Inferior parietal cortex (tissue), 1 donor: ENCODE results near the gene SEC14L5.
A peak's percentile ranks its signal among the peaks of the same experiment; 100 is the strongest.
"Not testable (repeated sequence)": the region's sequence is repeated elsewhere in the genome, so short reads cannot be mapped to it uniquely, and the experiment has no call there.

Source experiments
- DNase-seq: peaks from one replicate; pipeline ENCODE4 v3.0.0-alpha.2; 2016; ENCODE audit errors: extremely low spot score

The SEC14L5 gene

DNA sequence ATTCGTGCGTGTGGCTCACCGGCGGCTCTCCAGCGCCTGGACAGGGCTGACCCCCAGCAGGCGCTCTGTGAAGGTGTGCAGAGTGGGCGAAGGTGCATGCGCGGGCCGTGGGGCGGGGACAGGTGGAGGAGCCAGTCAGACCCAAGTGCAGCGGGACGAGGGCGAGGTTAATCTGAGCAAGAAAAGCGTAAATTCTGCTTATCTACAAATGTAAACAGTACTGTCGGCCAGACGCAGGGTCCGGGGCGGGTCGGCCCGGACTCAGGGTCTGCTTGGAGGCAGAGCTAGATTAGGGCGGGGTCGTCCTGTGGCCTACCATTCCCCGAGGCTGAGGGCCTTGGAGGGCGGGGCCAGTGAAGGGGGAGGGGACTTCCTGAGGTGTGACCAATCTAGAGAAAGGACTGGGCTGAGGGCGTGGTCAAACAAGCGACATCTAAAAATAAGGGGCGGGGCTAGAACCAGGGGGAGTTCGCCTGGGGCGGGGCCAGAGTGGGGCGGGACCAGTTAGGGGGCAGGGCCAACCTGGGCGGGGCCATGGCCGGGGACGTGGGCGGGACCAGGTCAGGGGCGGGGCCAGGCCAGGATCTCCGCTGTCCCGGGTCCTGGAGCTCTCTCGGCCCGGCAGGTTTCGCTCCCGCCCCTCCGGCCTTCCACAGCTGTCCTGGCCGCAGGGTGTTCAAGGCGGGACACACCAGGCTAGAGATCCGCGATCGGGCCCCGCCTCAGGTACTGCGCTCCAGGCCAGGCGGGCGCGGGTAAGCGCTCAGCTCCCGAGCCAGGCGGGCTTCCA, at the start of gene SEC14L5:
SEC14L5 (plus strand) TSS at position 611 of the 790 bp plus-strand sequence. CDS start 994 bp downstream, outside the sequence.
- peak; percentile 87 for DNase-seq

DNA sequence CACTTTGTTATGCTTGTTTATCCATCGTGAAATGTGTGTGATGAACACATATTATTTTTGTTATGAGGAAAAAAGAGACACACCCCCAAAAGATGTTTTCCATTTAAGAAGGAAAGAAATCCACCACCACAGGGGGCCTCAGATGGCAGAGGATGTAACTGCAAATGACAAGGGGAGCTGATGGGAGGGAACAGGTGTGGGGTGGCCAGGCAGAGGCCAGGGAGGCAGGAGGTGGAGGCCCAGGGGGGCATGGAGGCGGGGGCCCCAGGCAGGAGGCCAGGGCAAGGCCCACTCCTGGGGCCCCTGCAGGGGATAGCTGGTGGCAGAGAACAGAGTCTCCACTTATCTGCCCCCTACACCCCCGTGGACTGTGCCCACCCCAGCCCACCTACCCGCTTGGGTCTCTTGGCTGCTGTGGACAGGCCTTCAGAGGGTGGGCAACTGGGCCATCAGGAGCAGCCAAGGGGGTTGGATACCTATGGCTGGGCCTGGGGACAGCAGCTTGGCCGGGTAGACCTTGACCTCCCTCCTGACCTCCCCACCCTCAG, 49.2 kb upstream of the SEC14L5 start:
- no peak for DNase-seq

DNA sequence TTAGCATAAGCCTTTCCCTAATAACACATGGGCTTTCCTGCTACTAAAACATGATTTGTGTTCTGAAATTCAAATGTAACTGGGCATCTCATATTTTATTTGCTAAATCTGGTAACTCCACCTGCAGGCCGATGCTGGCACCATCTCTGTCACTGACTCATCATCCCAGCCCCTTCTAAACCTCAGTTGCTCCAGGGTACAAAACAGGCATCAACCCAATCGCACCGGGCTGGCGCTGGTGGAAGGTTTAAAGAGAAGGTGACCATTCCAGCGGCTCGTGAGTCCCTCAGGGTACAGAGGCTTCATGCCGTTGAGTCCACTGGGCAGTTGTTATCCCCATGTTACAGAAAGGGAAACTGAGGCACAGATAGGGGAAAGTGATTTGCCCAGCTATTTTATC, 48.3 kb upstream of the SEC14L5 start:
- no peak for DNase-seq

DNA sequence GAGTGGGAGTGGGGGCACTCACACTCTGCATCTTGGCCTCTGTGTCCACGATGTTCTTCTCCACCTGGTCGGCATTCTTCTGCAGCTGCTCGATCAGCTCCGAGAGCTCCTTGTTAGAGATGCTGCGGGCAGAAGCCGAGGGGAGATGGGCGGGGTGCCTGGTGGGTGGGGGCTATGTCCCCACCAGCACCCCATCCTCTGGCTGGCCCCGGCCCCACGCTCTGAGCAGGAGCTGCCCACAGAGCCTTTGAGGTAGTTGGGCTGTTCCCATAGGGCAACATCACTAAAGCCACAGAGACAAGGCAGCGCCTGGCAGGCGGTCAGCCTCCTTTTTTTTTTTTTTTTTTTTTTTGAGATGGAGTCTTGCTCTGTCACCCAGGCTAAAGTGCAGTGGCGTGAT, 47.3 kb upstream of the SEC14L5 start:
- DNase-seq = no peak

DNA sequence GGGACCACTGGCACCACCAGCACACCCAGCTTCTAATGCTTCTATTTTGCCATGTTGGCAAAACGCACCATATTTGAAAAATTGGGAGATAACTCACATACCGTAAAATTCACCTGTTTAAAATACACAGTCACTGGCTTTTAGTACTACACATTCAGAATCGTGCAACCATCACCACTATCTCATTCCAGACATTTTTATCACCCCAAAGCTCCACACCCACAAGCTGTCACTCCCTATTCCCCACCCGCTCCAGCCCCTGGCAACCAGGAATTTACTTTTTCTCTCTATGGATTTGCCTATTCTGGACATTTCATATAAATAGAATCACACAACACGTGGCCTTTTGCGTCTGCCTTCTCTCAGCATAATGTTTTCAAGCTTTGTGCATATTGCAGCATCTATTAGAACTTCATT, 46.2 kb upstream of the SEC14L5 start:
- DNase-seq = no peak

DNA sequence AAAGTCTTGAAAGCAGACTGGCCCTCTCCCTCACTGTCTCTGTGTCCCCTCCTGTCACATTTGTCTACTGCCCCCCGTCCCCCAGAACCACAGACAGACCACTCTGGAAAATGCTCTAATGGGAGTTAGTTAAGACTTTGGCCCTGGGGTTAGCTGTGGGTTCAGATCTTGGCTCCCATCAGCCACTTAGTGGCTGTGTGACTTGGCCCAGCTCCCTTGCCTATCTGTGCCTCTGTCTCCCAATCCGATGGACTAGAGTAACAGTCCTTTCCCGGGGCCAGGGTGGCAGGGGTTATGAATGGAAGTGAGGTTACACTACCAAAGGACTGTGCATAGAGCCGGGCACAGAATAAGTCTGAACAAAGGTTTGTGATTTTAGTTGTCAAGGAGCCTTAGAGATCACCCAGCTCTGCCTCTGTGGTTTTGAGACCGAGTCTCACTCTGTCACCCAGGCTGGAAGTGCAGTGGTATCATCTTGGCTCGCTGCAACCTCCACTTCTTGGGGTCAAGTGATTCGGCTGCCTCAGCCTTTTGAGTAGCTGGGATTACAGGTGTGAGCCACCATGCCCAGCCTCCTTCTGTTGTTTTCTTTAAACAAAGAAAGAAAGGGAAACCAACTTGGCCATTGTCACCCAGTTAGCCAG, 44.9 kb upstream of the SEC14L5 start:
- DNase-seq = no peak

DNA sequence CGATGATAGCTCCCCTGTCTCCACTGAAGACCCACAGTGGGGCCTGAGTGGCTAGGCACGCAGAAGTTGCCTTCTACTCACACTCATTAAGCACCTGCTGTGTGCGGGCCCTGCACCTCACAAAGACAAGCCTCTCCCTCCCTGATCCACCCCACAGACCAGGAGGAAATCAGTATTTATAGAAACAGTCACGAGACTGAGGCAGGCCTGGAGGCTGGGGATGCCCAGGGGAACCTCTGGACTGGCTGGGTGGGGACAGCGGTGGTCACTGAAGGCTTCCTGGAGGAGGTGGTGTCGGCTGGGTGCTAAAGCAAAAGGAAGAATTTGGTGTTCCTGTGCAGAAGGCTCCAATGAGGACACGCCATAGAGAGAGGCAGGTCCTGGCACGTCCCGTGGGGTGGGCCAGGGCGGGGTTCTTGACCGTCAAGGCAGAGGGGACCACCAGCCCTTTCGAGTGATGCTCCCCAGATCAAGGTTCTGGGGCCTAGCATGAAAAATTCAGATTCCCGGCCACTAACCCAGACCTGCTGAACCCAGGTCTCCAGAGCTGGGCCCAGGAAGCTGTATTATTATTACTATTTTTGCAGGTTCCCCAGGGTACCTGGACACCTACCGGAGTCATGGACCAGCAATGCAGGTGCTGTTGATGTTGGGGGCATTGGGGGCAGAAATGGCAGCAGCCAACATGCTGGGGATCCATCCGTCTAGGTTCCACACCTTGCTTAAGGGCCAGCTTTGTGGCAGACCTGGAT, 44.2 kb upstream of the SEC14L5 start:
- no peak for DNase-seq

DNA sequence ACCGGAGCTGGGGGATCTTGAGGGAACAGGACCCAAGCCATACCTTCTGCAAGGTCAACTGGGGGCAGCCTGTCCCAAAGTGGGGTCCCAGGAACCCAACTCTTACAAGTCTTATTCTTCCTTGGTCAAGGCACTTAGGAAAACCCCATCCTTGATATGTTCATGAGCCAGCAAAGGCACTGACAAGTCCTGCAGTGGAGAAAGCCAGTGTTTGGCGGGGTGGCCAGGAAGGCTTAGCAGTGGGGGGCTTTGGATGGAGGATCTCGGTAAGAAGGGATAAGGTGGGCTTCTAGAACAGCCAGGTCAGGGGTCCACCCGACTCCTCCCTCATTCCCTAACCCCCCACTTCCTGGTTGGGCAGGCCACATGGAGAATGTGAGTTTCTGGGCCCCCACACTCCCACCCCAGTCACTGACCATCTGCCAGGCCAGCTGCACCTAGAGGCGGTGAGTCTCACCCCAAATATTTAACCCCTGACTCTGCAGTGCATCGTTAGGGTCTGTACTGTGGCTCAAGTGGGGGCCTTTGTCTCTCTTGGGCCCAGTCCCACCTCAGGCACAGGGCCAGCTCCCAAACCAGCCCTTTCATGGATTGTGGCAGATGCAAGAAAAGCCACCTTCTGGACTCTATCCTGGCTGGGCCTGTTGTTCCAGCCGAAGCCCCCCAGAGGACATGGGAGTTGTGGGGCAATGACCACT, 43.5 kb upstream of the SEC14L5 start:
- DNase-seq = no peak

DNA sequence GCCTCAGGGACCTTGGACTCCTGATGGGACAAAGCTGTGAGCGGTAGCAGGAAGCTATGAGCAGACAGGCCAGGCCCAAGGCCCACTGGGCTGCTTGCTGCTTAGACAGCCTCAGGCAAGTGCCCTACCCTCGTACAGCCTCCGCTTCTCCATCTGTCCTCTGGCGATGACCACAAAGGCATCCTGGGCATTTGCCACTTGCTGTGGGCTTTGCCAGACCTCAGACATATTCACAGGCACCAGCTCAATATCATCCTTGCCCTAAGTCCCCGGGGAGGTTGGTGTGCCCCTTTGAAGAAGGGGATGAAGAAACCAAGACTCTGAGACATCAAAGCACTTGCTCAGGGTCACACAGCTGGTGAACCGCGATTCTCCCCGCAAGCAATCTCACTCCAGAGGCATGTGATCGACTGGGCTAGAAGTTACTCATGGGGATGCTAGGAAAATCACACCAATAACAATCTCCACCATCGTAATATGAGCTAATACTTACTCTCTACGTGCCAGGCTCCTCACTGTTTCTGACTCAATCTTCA, 42.8 kb upstream of the SEC14L5 start:
- no peak for DNase-seq

DNA sequence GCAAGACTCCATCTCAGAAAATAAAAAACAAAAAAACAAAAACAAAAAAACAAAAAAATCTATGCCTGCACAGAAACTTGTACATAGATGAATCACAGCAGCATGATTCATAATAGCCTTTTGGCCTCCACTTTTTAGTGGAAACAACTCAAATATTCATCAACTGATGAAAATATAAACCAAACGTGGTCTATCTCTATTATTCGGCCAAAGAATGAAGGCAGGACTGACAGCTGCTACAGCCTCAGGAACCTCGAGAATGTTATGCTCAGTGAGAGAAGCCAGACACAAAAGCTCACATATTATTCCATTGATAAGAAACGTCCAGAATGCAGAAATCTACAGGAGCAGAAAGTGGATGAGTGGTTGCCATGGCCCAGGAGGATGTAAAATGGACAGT, 41.0 kb upstream of the SEC14L5 start:
- DNase-seq = no peak

DNA sequence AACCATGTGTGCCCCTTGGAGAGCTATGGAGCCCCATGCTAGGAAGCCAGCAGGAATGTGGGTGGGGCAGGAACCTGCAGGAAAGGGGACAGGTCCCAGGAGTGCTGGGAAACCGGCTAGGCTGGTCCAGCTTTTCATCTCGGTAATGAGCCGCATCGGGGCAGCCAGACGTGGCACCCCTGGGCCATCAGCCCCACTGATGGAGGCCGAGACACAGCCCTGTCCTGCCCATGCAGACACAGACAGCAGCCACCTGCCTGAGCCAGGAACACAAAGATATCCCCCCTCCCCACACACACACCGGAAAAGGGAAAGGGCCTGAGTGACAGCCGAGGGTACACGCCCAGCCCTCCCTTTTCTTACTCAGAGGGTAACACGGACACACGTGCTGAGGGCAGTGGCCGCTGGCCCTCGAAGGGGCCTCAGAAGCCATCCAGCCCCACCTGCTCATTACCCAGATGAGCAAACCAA, 39.3 kb upstream of the SEC14L5 start:
- no peak for DNase-seq

DNA sequence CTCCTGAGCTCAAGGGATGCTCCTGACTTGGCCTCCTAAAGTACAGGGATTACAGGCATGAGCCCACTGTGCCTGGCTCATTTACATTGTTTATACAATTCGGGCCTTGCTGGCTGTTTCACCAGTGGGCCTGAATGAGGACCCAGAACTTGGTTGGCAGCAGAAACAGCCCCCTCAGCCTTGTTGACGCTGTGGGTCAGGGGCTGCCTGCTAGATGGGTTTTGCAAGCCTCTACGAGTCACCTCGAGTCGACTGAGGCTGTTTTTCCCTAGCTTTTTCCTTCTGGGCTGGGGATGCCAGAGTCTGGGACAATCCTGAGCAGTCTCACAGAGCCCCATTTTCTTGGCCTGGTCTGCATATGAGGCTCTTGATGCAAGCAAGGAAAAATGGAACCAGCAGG, 37.3 kb upstream of the SEC14L5 start:
- DNase-seq = no peak

DNA sequence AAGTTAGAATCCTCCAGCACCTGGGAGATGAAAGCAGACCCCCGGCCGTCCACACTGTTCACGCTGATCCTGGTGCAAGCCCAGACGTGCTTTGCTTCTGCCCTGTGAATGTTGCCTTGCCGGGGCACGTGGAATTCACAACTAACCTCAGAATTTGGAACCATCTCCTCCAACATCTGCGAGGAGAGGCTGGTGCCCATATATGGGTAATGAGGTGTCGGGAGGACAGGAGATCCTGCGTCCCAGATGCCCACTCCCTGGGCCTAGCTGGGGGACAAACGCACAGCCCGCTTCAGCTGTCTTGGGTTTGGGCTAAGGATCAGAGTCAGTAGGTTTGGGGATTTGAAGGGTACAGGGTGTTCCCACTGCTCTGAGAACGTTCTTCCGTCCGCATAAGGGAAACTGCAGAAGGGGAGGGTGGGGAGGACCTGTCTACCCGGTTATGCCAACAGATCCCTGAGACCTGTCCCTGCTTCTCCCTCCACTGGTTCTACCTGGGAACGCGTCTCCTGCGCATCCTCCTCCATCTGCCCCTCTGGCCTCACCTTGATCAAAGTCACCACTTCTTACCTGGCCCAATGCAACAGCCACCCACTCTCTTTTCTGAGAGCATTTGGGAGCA, 35.3 kb upstream of the SEC14L5 start:
- DNase-seq = no peak

DNA sequence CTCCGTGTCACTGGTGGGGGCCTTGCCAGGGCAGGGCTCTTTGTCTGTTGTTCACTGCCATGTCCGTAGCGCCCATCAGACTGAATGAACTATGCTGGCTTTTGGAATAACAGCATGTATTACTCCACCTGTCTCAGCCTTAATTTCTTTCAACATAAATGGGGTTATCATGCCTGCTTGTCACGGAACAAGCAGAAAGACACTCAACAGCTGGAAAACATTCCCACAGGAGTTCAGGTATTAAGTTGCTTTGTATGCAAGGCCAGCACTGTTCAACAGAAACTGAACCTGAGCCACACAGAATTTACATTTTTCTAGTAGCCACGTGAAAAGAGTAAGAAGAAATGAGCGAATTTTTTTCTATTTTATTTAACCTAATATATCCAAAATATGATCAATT, 34.3 kb upstream of the SEC14L5 start:
- no peak for DNase-seq

DNA sequence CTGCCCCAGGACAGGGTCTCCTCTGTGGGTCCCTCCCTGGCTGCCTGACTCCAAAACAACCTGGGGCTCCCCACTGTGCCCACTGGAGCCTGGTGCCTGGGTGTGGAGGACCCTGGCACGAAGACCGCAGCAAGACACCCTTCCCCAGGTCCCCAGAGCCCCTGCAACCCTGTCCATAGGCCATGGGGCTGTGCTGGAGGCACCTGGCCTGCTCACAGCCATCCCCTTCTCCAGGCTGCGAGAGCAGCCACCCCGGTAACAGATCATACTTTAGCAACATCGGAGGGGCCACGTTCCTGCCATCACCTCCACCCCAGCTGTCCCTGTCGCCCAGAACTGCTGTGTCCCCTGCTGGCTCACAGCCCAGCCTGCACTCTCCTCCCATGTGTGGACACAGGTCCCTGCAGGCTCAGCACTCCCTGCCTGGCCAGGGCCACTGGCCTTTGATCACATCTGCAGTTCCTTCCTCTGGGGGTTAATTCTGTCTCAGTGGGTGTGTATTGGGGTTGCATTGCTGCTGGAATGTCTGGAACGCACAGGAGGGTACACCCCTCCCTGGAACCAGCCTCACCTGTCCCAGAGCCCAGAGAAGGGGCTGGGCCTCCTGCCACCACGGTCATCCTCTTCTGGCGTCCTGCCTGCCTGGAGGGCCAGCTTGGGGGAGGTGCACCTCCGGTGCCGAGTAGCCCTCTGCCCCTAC, 33.4 kb upstream of the SEC14L5 start:
- DNase-seq = no peak

DNA sequence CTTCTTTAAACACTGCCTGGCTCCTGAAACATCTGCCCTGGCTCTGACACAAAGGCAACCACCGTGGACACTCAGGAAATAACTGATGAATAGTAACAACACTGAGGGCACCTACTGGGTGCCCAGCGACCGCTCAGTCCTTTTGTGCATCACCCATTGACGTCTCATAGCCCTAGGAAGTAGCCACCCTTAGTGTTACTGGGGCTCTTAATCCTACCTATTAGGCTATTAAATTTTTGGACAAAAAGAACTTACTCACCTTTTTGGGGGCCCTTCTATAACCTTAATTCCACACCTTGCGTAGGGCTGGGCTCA, 32.9 kb upstream of the SEC14L5 start:
- DNase-seq = no peak

DNA sequence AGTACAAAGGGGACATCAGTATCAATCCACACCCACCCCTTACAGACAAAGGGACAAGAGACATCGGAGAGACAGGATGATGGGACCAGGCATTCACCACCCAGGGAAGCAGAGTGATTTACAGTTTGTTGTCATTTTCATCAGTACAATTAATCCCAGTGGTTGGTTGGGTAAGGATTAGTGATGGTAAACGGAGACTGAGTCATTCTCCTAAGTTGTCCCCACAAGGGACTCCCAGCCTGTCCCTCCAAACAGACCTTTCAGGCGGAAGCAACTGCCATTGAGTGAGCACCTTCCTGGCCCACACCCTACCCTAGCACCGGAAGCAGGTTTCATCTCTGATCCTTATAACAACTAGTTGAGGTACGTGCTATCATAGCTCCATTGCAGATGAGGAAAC, 32.3 kb upstream of the SEC14L5 start:
- DNase-seq = no peak

DNA sequence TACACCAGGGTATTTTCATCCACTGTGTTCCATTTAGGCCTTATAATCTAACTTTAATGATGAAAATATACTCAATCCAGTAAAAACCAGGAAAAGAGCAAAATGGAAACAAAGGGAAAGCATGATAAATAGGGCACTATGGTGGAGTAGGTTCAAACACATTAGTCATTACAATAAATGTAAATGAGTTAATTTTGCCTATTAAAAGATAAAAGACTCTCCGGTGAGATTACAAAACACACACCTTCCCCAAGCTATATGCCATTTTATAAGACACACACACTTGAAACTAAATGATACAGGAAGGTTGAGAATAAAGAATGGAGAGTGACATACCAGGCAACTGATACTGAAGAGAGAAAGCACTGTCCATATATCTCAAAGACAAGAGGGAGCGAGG, 31.2 kb upstream of the SEC14L5 start:
- no peak for DNase-seq

DNA sequence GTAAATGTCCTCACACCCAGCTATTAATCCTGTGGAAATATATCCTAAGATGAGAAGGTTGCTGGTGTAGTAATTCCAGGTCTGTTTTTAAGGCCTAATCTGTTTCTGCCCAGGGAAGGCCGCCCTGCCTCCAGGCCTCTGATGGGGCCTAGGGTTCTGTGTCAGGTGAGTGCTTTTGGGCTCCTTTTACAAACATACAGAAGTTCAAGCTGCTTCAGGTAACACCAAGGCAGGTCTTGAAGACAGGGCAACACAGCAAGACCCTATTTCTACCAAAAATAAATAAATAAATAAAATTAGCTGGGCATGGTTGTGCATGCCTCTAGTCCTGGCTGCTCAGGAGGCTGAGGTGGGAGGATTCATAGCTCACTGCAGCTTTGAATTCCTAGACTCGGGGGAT, 30.5 kb upstream of the SEC14L5 start:
- DNase-seq = no peak

DNA sequence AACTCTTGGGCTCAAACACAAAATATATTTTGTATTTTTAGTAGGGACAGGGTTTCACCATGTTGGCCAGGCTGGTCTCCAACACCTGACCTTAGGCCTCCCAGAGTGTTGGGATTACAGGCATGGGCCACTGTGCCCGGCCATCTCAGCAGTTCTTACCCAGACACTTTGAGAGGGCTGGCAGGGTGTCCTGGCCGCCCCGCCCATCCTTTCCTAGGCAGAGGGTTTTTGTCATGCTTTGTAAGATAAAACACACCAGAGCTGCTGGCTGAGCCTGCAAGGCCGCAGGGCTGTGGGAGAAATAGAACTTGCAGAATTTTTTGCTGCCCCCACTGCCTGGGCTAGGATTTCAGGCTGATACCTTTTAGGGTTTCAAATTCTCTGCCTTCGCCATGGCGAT, 29.9 kb upstream of the SEC14L5 start:
- DNase-seq = no peak

DNA sequence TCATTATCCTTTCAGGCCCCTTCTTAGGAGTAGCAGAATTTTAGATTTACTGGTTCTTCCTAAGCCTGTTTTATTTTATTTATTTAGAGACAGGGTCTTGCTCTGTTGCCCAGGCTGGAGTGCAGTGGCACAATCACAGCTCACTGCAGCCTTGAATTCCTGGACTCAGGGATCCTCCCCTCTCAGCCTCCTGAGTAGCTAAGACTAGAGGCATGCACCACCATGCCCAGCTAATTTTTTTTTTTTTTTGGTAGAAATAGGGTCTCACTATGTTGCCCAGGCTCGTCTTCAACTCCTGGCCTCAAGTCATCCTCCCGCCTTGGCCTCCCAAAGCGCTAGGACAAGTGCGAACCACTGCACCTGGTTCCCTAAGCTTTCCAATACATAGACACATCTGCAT, 28.5 kb upstream of the SEC14L5 start:
- not testable (repeated sequence) for DNase-seq
